Liver (tissue), 3 donors: Measurements from ENCODE around the gene HSP90AB1.

Experiments used
- ATF3 ChIP-seq: IDR thresholded peaks from 2 replicates; pipeline ENCODE4 v1.6.1; 2016; ENCODE audit warnings: antibody characterized with exemption
- EGR1 ChIP-seq, 2 donors: IDR thresholded peaks; 2 replicates each; pipeline ENCODE4 v1.6.1; 2016 to 2018; ENCODE audit warnings: antibody characterized with exemption in 2 of 2, low read depth in 2 of 2
- FOXA1 ChIP-seq: IDR thresholded peaks from 2 replicates; pipeline ENCODE4 v1.6.1; 2016; ENCODE audit warnings: antibody characterized with exemption
- GABPA ChIP-seq, 2 donors: IDR thresholded peaks in 1 of 2; conservative IDR thresholded peaks in 1 of 2; 2 replicates each; pipeline ENCODE4 v1.6.1; 2016; ENCODE audit warnings: antibody characterized with exemption in 2 of 2, mild to moderate bottlenecking in 1 of 2, moderate library complexity in 1 of 2
- JUND ChIP-seq, 2 donors: IDR thresholded peaks; 2 replicates each; pipeline ENCODE4 v1.6.1; 2016; ENCODE audit warnings: antibody characterized with exemption in 2 of 2
- MAX ChIP-seq: IDR thresholded peaks from 2 replicates; pipeline ENCODE4 v1.6.1; 2016; ENCODE audit warnings: antibody characterized with exemption
- RXRA ChIP-seq, 2 donors: IDR thresholded peaks; 2 replicates each; pipeline ENCODE4 v1.6.1; 2017 to 2018; ENCODE audit warnings: antibody characterized with exemption in 2 of 2, mild to moderate bottlenecking in 1 of 2
- SP1 ChIP-seq: IDR thresholded peaks from 2 replicates; pipeline ENCODE4 v1.6.1; 2018; ENCODE audit warnings: antibody characterized with exemption, mild to moderate bottlenecking
- YY1 ChIP-seq: IDR thresholded peaks from 2 replicates; pipeline ENCODE4 v1.6.1; 2016; ENCODE audit warnings: antibody characterized with exemption, mild to moderate bottlenecking
- TF ChIP-seq, protein P1 (sequence below): fragments of 150-350 bp; IDR thresholded peaks from 2 replicates; pipeline ENCODE4 v1.5.1; 2017; ENCODE audit warnings: improper control_type of control experiment, low read depth, low read length; ENCODE audit not compliant: missing input control
- TF ChIP-seq, protein P2 (sequence below): IDR thresholded peaks from 2 replicates; pipeline ENCODE4 v1.6.1; 2016; ENCODE audit warnings: antibody characterized with exemption
- donor health status: healthy.
- donor health status: healthy.

DNA sequence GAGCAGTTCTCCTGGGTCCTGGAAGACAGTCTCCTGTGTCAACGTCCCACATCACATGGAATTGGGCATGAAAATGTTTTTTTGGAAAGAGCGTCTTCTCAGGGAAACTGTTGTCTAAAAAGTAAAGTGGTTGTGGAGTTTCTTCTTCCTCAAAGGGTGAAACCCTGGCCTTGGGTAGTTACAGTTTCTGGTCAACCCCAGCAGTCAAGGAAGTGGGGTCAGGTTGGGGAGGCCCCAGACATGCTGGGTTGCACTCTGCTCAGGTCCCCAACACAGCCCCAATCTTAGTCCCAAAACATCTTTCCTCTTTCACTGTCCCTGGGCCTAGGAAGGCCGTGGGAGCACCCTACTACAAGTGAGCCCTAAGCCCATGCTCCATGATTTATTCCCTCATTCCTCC lies 19.4 kb downstream of the HSP90AB1 start:
- TF ChIP-seq, protein P1, sequence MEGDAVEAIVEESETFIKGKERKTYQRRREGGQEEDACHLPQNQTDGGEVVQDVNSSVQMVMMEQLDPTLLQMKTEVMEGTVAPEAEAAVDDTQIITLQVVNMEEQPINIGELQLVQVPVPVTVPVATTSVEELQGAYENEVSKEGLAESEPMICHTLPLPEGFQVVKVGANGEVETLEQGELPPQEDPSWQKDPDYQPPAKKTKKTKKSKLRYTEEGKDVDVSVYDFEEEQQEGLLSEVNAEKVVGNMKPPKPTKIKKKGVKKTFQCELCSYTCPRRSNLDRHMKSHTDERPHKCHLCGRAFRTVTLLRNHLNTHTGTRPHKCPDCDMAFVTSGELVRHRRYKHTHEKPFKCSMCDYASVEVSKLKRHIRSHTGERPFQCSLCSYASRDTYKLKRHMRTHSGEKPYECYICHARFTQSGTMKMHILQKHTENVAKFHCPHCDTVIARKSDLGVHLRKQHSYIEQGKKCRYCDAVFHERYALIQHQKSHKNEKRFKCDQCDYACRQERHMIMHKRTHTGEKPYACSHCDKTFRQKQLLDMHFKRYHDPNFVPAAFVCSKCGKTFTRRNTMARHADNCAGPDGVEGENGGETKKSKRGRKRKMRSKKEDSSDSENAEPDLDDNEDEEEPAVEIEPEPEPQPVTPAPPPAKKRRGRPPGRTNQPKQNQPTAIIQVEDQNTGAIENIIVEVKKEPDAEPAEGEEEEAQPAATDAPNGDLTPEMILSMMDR: no peak
- TF ChIP-seq FOXA1 (no peak), GABPA (IDR thresholded peaks at IDR 0.05 in 1 of 2, conservative IDR thresholded peaks at IDR 0.05 in 1 of 2) (no peak), YY1 (no peak), JUND (IDR thresholded peaks at IDR 0.05) (no peak), SP1 (no peak), ATF3 (no peak), EGR1 (IDR thresholded peaks at IDR 0.05; ENCODE audit: low read depth in 2 of 2) (no peak), RXRA (IDR thresholded peaks at IDR 0.05) (no peak), MAX (no peak)
- TF ChIP-seq, protein P2, sequence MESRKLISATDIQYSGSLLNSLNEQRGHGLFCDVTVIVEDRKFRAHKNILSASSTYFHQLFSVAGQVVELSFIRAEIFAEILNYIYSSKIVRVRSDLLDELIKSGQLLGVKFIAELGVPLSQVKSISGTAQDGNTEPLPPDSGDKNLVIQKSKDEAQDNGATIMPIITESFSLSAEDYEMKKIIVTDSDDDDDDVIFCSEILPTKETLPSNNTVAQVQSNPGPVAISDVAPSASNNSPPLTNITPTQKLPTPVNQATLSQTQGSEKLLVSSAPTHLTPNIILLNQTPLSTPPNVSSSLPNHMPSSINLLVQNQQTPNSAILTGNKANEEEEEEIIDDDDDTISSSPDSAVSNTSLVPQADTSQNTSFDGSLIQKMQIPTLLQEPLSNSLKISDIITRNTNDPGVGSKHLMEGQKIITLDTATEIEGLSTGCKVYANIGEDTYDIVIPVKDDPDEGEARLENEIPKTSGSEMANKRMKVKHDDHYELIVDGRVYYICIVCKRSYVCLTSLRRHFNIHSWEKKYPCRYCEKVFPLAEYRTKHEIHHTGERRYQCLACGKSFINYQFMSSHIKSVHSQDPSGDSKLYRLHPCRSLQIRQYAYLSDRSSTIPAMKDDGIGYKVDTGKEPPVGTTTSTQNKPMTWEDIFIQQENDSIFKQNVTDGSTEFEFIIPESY: no peak
